Tibial nerve (tissue), 4 donors: ENCODE data around the gene ASIC1. TPM values are rescaled to one million over a fixed set of nuclear protein-coding genes. Genes with fewer than 3 reads are reported as not detected.

Source experiments
- DNase-seq, 2 donors: peaks; one replicate each; pipeline ENCODE4 v3.0.0-alpha.2; 2019; ENCODE audit warnings: low spot score in 2 of 2
- H3K27ac ChIP-seq, 4 donors: fragments of 200-600 bp; sonication (generic) in 3 of 4; one replicate each; pipeline ENCODE4 v1.5.1; 2017 to 2019; ENCODE audit warnings: mild to moderate bottlenecking in 1 of 4
- H3K27me3 ChIP-seq, 2 donors: fragments of 200-600 bp; sonication (generic) in 1 of 2; one replicate each; pipeline versions ENCODE4 v1.5.1 to v1.6.0; 2017 to 2019
- H3K36me3 ChIP-seq, 3 donors: fragments of 200-600 bp; sonication (generic); one replicate each; pipeline ENCODE4 v1.5.1; 2018 to 2019
- H3K4me1 ChIP-seq, 4 donors: fragments of 200-600 bp; sonication (generic) in 3 of 4; one replicate each; pipeline ENCODE4 v1.5.1; 2017 to 2019
- H3K4me3 ChIP-seq, 4 donors: fragments of 200-600 bp; sonication (generic) in 3 of 4; one replicate each; pipeline ENCODE4 v1.5.1; 2017 to 2019; ENCODE audit warnings: mild to moderate bottlenecking in 1 of 4, moderate library complexity in 1 of 4
- H3K9me3 ChIP-seq, 4 donors: fragments of 200-600 bp; sonication (generic) in 3 of 4; one replicate each; pipeline ENCODE4 v1.5.1; 2017 to 2019
- EP300 ChIP-seq, 2 donors: sonication (generic); formaldehyde crosslinking; IDR thresholded peaks; one replicate each; pipeline ENCODE4 v1.6.1; 2017; ENCODE audit warnings: antibody characterized with exemption in 2 of 2, mild to moderate bottlenecking in 1 of 2
- POLR2A ChIP-seq, 2 donors: fragments of 450-650 bp; IDR thresholded peaks; one replicate each; pipeline ENCODE4 v1.6.1; 2017; ENCODE audit warnings: antibody characterized with exemption in 2 of 2, mild to moderate bottlenecking in 2 of 2, moderate library complexity in 2 of 2
- WGBS, 2 donors: methylation state at CpG; one replicate each; pipeline ENCODE4 v1.1.5; 2018; 5-methylcytosine and 5-hydroxymethylcytosine counted together
- total RNA-seq, 4 donors: library from RNA; depleted of rRNA; stranded (reverse); fragments of >200 nt; gene quantifications; one replicate each; pipeline ENCODE4 v1.1.0, GENCODE V29; 2016
- TF ChIP-seq, protein P1 (sequence below), 5 experiments: fragments of 200-600 bp in 3 of 5; fragments of 450-650 bp in 2 of 5; sonication (generic) in 3 of 5; IDR thresholded peaks; one replicate each; pipeline ENCODE4 v1.5.1; 2016 to 2019; ENCODE audit warnings: antibody characterized with exemption in 5 of 5, mild to moderate bottlenecking in 3 of 5, moderate library complexity in 2 of 5

The ASIC1 gene
- total RNA-seq, 4 donors from 2014 or later, result 1.8 to 4.2 (median 2.9) TPM; not detected in 1

DNA sequence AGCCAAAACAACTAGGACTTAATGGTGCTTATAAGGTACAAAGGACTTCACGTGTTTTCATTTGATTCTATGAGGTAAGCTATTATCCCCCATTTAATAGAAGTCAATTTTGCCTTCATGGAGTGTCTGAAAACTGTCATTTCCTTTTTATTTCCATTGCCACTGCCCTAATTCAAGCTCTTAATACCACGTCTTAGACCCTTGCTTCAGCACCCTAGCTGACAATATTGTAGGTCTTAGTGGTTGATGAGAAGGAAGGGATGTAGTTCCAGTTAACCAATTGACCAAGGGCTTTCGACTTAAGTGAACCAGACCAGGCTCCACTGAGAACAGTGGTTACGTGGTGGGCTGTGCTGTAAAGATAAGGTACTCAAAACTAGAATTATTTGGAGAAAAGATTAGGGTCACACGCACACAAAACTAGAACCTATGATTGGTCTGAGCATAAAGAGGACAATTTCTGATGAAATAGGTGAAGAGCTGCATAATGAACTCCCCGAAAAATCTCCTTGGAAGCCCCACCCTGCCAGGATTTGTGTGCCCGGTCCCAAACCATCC is 9.6 kb upstream of the ASIC1 start:
- no peak overlapping the region for H3K27ac ChIP-seq
- DNase-seq, result no peak
- peaks cover 0 to 13% (median 8%) of the 10 kb centered on the region in 4 donors for H3K4me1 ChIP-seq
- 90 to 91% methylated on average over 7 of the region's 7 CpGs for WGBS, 2 donors
- H3K27me3 ChIP-seq, result peaks cover 0 to 9% of the 10 kb centered on the region in 2 donors
- H3K9me3 ChIP-seq, result no peaks in the 10 kb centered on the region
- no peak for TF ChIP-seq EP300 (IDR thresholded peaks at IDR 0.05)
- TF ChIP-seq, protein P1, sequence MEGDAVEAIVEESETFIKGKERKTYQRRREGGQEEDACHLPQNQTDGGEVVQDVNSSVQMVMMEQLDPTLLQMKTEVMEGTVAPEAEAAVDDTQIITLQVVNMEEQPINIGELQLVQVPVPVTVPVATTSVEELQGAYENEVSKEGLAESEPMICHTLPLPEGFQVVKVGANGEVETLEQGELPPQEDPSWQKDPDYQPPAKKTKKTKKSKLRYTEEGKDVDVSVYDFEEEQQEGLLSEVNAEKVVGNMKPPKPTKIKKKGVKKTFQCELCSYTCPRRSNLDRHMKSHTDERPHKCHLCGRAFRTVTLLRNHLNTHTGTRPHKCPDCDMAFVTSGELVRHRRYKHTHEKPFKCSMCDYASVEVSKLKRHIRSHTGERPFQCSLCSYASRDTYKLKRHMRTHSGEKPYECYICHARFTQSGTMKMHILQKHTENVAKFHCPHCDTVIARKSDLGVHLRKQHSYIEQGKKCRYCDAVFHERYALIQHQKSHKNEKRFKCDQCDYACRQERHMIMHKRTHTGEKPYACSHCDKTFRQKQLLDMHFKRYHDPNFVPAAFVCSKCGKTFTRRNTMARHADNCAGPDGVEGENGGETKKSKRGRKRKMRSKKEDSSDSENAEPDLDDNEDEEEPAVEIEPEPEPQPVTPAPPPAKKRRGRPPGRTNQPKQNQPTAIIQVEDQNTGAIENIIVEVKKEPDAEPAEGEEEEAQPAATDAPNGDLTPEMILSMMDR (IDR thresholded peaks at IDR 0.05), result no peak
- TF ChIP-seq POLR2A (IDR thresholded peaks at IDR 0.05), result no peak
- H3K4me3 ChIP-seq, result no peak overlapping the region
- H3K36me3 ChIP-seq, result no peaks in the 10 kb centered on the region

DNA sequence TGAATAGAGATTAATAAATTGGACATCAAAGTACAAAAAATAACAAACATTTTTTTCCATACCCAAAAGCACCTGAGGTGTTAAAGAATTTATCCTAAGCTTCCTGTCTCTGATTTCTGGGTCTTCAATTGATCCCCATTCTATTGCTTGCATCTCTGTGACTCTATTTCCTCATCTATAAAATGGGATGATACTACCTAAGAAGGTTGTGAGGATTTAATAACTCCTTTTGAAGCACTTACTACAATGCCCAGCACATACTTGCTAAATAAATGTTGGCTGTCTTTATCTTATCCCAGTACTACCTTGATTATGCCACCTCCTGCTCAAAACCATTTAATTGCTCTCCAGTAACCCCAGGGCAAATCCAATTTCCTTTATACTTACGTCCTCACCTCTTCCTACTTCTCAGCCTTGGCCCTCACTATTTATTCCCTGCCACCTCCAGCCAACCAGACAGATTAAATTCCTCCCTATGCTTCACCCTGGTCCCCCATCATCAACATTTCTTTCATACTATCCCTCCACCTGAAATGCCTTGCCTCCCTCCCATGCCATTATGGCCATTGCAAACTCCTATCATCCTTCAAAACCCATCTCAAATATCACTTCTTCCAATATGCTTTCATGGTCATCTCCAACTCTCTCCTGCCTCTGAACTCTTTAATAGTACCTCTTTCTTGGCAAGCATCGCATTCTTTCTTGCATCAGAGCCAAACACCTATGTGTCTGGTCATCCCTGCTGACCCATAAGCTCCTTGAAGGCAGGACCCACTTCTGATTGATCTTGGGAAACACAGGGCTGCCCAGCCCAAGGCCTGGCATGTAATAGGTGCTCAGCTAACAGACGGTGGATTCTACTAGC is 7.9 kb upstream of the ASIC1 start:
- Histone ChIP-seq H3K4me1 (peaks cover 0 to 13% (median 8%) of the 10 kb centered on the region in 4 donors), H3K4me3 (no peak overlapping the region), H3K27me3 (peaks cover 0 to 9% of the 10 kb centered on the region in 2 donors), H3K36me3 (no peaks in the 10 kb centered on the region), H3K27ac (no peak overlapping the region), H3K9me3 (no peaks in the 10 kb centered on the region)
- no peak for TF ChIP-seq EP300 (IDR thresholded peaks at IDR 0.05)
- TF ChIP-seq, protein P1 (IDR thresholded peaks at IDR 0.05), result no peak
- no peak for TF ChIP-seq POLR2A (IDR thresholded peaks at IDR 0.05)
- DNase-seq, result no peak
- WGBS, 2 donors, result 82 to 89% methylated on average over 3 of the region's 3 CpGs

DNA sequence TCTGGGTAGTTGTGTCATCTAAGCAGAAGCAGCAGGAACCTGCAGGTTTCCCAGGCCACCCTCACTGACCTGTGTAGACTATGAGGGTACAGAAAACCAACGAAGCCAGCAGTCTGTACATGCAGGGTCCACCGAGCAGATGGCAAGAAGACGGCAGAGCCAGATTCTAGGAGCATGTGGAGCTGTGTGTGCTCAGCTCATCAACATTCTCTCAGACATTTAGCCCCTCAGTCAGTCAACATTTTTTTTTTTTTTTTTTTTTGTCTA is 7.3 kb upstream of the ASIC1 start:
- no peaks in the 10 kb centered on the region for H3K9me3 ChIP-seq
- DNase-seq, result no peak
- H3K27me3 ChIP-seq, result peaks cover 0 to 9% of the 10 kb centered on the region in 2 donors
- TF ChIP-seq, protein P1 (IDR thresholded peaks at IDR 0.05), result no peak
- TF ChIP-seq EP300 (IDR thresholded peaks at IDR 0.05) (no peak), POLR2A (IDR thresholded peaks at IDR 0.05) (no peak)
- peak overlapping the region in 1 of 4 donors; percentile 43 for H3K4me3 ChIP-seq
- WGBS, 2 donors, result 78 to 88% methylated on average over 3 of the region's 3 CpGs
- H3K36me3 ChIP-seq, result no peaks in the 10 kb centered on the region
- no peak overlapping the region for H3K27ac ChIP-seq
- peaks cover 0 to 13% (median 8%) of the 10 kb centered on the region in 4 donors for H3K4me1 ChIP-seq

DNA sequence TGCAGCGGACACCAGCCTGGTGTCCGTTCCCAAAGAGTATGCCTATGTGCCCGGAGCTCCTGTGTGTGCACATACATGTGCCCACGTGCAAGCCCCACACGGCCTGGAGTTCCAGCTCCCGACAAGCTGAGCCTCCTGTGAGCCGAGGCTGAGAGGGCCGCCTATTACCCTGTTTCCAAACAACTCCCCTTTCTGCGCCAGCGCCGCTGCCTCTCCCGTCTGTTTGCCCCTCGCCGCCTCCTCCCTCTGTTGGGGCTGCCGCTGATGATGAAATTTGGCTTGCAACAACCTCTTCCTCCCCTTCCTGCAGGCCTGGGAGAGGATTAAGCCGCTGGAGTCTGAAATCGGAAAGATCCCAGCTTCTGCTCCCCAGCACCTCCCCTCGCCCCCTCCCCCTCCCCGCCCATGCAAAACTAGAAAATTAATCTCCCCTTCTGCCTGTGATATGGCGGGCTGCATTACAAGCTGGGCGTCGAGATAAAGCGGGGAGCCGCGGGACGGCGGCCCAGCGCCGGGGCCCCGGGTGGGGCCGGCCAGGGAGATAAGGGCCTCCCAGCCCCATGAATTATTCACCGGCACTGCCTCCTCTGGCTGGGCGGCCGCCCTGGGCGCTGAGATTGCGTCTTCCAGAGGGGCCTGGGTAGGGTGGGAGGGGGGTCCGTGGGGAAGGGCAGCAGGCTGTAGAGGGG is 6.8 kb upstream of the ASIC1 start:
- WGBS, 2 donors, result 8 to 14% methylated on average over 24 to 36 of the region's 37 CpGs
- H3K36me3 ChIP-seq, result no peaks in the 10 kb centered on the region
- peaks cover 0 to 9% of the 10 kb centered on the region in 2 donors for H3K27me3 ChIP-seq
- H3K9me3 ChIP-seq, result no peaks in the 10 kb centered on the region
- H3K4me3 ChIP-seq, result peak overlapping the region in 3 of 4 donors; percentile 10 to 43 (median 29)
- peaks cover 0 to 14% (median 8%) of the 10 kb centered on the region in 4 donors for H3K4me1 ChIP-seq
- peak overlapping the region in 1 of 4 donors; percentile 24 for H3K27ac ChIP-seq
- TF ChIP-seq, protein P1 (IDR thresholded peaks at IDR 0.05), result no peak
- TF ChIP-seq EP300 (IDR thresholded peaks at IDR 0.05), result no peak
- no peak for TF ChIP-seq POLR2A (IDR thresholded peaks at IDR 0.05)
- peak; percentile 43 to 44 for DNase-seq
